Stimulated activated naive CD8-positive, alpha-beta T cell treated with anti-CD3 and anti-CD28 coated beads, Interleukin-15, Interleukin-2, amounts not matched to agents 100 U/mL and 50 U/mL, for 24 hours (primary cell): ENCODE results near the gene CCL4.
A peak's percentile ranks its signal among the peaks of the same experiment; 100 is the strongest.
"Not testable (repeated sequence)": the region's sequence is repeated elsewhere in the genome, so short reads cannot be mapped to it uniquely, and the experiment has no call there.

Experiments
- ATAC-seq: fragments of 150-1000 bp; cut with Tn5 transposase; one replicate; pipeline ENCODE4 v1.10.0; 2021
- DNase-seq: peaks from one replicate; pipeline ENCODE4 v3.0.0; 2021

CCL4 gene

DNA sequence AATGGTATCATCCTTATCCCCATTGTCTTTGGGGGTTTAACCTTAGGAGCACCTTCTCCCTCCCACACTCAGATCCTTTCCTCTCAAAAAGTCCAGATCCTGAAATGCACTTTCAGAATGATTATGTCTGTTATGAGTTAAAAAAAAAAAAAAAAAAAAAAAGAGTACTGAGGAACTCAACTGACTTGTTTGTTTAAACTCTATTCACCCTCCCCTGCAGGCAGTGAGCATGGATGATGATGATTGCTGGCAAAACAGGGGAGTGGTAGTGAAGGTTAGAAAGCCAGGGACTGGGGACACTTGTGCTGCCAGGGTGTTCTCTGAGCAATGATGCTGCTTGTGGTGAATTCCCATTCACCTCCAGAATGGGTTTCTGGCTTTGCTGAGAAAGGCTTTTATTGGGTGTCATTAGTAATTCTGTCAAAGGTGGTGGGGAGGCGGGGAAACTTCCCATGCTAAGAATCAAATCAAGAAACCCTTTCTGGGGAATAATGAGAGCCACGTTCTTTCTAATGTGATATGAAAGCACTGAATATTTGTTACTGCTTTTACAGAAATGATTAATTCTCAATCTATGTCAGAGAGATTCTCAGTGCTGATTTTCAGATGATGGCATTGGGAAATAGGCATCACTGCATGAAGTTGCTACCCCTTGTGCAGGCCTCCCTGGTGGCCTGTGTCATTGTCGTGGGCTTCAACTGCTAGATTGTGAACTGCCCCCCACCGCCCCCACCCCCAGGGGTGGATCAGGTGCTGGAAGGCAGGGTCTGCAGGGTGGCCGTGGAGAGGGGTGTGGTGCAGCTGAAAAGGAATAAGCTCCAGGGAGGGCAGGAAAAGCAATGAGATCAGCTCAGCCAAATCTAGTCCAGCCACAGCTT, 14.1 kb downstream of the CCL4 start:
- ATAC-seq = peak; percentile 94
- peak; percentile 57 for DNase-seq

DNA sequence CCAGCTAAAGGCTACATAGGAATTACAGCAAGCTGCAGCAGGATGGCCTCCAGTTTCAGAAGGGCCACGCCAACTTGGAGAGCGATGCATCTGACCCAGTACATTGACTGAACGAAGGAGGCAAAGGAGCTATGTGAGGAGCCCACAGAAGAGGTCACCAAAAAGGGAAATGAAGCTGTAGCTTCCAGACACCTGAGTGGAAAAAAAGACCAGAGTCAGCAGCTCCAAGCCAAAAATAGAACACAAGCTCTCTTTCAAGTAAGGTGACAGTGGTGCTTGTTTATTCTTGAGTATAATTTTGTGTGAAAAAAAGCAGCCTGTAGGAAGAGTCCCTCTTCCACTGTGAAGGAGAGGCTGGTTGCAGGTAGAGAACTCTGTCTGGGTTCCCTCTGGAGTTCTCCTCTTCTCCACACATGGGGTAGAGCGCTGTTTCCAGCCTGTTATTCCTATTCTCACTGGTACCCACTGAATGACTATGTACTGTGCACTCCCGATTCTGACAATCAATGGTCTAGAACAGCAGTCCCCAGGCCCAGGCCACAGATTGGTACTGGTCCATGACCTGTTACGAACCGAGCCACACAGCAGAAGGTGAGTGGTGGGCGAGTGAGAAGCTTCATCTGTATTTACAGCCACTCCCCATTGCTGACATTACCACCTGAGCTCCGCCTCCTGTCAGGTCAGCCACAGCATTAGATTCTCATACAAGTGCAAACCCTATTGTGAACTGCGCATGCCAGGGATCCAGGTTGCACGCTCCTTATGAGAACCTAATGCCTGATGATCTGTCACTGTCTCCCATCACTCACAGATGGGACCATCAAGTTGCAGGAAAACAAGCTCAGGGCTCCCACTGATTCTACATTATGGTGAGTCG, 15.1 kb downstream of the CCL4 start:
- no peak for ATAC-seq
- DNase-seq = no peak

DNA sequence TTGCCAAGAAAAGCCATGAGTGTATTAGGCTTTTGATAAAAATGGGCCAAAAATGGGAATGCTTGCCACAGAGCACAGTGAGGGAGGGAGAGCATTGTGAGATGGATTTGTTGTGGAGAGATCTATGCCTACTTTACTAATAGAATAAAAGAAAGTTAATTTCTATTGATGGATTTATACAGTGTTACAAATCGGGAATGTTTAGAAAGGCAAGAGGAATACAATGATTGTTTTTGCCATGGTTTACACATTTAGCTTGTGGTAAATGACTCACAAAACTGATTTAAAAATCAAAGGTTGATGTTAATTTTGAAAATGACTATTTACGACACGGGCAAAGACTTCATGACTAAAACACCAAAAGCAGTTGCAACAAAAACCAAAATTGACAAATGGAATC, 16.6 kb downstream of the CCL4 start:
- ATAC-seq = no peak
- DNase-seq = no peak

DNA sequence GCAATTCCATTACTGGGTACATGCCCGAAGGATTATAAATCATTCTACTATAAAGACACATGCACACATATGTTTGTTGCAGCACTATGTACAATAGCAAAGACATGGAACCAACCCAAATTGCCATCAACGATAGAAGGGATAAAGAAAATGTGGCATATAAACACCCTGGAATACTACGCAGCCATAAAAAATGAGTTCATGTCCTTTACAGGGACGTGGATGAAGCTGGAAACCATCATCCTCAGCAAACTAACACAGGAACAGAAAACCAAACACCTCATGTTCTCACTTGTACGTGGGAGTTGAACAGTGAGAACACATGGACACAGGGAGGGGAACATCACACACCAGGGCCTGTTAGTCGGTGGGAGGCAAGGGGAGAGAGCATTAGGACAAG, 17.5 kb downstream of the CCL4 start:
- ATAC-seq, DNase-seq: not testable (repeated sequence)

DNA sequence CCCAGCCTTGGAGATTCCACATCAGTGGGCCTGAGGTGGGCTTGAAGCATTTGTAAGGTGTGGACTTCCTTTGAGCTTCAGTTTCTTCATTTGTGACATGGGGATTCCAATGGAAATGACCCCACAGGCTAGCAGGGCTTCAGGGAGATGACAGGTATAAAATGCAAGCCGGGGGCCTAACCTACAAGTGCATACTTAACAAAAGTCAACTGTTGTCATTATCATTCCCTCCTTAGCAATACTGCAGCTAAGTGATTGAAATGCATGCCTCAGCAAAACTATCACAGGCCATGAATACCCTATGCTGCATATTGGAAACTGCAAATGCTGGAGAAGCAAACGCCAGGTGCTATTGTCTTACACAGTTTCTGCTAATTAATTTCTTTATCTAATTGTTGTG, 19.8 kb downstream of the CCL4 start:
- DNase-seq (no peak), ATAC-seq (no peak)

DNA sequence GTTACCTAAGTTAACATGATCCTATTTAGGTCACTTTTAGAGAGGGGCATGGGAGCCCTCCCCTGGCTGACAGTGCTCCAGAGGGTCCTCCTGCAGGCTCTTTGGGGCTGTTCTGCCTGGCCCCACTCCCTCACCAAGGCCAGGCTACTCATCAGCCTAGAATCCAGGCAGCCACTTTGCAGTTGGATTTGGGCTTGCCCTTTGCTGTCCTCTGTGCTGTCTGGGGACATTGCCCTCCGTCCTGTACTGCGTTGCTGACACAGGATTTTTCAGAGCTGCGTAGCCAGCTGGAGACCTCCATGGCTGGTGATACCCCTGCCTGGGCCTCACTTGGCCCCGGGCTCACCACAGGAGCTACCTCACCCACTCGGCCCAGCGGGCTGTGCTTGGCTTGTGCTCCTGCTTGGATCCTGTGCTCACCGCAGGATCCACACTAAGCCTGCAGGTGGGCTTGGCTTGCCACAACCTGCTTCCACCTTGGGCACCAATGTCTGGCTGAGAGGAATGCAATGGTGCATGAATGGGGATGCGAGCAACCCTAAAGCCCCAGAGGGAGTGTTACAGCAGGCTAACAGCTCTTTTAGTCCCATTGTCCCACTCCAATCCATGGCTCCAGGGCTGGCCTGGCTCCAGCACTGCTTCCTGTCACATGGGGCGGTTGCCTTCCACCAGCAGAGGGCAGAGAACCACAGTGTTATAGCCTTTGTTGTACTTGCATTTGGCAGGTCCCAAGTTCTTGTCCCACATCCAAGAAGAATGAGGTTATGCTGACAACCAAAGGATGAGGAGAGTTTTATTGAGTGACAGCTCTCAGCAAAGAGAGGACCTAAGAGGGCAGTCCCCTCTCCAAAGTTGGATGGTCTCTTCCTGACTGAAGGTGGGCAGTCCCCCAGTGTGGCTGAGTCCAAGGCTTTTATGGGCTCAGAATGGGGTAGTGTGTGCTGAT, 21.5 kb downstream of the CCL4 start:
- ATAC-seq = no peak
- no peak for DNase-seq

DNA sequence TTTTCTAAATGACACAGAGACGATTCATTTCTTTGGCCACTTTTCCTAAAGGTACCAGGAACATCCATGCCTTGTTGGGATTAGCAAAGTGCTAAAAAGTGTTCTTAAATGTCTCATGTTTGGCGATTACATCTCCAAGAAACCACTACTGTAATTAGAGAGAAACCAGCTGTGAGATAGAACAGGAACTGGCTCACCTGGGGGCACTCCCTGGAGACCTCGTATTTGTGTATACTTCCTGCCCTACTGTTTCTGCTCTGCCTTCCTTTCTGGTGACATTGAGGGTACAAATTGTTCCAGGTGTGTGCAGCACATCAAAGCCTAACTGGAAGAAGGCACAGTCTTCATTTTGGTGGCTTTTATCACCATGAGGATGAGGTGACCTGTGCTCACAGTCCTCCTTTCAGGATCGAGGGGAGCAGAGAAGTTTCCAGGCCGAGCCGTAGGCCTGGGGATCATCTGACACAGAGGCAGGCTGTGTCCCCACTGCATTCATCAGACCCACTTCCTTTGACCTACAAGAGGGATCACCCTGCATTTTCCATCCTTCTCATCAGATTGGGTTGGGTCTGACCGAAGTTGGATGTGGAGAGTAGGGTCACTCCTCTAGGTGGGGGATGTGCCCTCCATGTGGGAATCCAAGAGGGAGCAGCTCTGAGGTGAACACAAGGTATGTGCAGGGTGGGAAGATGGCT, 23.7 kb downstream of the CCL4 start:
- DNase-seq = no peak
- no peak for ATAC-seq

DNA sequence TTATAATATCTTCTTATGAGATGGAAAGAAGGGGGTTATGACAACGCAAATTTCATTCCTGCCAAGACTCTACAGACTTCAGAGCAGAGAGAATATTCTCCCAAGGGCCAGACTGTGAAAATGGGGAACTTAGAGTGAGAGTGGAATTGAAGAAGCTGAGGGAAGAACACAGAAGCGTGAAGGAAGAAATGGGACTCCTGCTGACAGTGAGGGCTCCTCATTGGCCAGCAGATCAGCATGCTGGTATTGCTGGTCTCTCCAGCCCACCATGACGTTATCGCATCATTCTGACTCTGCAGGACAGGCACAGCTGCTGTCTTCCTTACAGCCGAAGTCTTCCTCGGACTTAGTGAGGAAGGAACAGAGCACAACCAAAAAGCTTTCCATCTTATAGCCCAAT, 24.3 kb downstream of the CCL4 start:
- no peak for ATAC-seq

DNA sequence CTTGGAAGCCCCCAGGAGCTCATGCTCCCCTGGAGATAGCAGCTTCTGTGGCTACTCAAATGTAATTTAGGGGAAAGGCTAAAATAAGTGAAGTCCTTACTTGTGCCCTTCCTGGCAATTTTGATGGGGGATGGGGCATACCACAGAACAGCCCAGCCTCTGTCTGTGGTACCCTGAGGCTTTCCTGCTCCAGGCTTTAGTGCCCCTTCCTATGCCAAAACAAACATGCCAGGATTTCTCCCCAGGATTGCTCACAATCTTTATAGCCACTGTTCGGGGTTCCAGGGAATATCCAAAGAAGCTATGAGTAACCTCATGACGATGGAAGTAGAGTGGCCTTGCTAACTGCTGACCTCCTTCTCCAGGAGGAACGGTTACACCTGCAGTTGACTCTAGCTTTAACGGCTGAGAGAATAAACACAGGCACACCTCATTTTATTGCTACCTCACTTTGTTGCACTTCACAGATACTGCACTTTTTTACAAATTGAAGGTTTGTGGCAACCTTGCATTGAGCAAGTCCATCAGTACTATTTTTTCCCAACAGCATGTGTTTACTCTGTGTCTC, 24.9 kb downstream of the CCL4 start:
- ATAC-seq (no peak), DNase-seq (no peak)

More for the DNA sequence above, 24.3 kb downstream of the CCL4 start:
- DNase-seq = no peak

DNA sequence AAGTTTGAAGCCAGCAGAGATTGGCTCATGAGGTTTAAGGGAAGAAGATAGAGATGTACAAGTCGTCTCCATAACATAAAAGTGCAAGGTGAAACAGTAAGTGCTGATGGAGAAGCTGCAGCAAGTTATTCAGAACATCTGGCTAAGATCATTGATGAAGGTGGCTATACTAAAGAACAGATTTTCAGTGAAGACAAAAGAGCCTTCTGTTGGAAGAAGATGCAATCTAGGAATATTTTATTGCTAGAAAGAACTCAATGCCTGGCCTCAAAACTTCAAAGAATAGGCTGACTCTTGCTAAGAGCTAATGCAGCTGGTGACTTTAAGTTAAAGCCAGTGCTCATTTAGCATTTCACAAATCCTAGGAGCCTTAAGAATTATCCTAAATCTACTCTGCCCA, 26.0 kb downstream of the CCL4 start:
- DNase-seq (no peak), ATAC-seq (no peak)

DNA sequence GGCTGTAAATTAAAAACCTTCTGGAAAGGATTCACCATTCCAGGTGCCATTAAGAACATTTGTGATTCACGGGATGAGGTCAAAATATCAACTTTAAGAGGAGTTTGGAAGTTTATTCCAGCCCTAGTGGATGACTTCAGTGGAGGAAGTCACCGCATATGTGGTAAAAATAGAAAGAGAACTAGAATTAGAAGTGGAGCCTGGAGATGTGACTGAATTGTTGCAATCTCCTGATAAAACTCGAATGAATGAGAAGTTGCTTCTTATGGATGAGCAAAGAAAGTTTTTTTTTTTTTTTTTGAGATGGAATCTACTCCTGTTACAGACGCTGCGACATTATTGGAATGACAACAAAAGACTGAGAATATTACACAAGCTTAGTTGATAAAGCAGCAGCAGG, 26.7 kb downstream of the CCL4 start:
- DNase-seq (no peak), ATAC-seq (no peak)

DNA sequence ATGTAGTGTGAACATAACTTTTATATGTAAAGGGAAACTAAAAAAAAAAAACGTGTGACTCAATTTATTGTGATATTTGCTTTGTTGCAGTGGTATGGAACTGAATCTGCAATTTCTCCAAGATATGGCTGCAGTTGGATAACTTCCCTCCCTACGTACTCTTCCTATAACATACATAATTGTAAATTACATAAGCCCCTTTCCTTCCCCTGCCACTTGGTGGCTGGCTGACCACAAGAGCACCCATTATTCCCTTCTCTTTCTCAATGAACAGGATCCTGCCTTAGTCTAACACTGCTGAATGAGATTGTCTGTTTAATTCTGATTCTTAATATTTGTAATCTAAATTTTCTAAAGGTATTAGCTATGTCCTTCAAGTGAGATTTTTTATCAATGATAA, 27.8 kb downstream of the CCL4 start:
- no peak for ATAC-seq
- DNase-seq = no peak

DNA sequence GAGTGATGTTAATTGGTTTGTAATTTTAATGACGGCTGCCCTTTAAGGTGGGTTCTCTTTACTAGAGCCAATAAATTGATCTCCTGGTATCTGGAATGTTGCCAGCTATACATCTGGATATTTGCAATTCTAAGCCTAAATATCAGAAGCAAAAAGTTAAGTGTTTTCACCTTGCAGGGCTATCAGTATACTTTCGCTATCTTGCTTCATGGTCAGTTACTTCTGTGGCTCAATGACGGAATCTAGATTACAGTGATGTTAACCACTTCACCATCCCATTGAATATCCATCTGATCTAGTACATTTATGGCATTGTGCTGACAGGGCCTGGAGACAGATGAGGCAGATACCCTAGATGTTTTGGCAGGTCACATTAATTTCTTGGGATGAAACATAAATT, 28.3 kb downstream of the CCL4 start:
- no peak for DNase-seq
- no peak for ATAC-seq

DNA sequence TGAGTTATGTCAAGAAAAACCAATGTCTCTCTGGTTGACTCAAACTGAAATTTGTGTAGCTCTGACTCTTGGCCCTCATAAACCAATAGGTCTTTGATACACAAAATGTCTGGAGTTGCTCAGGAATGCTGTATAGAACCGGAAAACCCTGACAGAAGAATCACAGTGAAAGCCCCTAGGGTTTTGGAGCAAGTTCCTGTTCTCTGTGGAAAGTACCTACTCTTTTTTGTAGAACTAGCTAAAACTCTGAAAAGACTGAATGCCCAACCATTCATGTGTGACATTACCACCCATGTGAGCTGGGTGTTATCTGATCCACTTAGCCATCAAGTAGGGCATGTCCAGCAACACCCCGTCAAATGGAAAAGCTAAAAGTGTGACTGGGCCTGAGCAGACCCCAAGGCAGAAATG, 28.8 kb downstream of the CCL4 start:
- ATAC-seq = no peak
- DNase-seq = no peak

DNA sequence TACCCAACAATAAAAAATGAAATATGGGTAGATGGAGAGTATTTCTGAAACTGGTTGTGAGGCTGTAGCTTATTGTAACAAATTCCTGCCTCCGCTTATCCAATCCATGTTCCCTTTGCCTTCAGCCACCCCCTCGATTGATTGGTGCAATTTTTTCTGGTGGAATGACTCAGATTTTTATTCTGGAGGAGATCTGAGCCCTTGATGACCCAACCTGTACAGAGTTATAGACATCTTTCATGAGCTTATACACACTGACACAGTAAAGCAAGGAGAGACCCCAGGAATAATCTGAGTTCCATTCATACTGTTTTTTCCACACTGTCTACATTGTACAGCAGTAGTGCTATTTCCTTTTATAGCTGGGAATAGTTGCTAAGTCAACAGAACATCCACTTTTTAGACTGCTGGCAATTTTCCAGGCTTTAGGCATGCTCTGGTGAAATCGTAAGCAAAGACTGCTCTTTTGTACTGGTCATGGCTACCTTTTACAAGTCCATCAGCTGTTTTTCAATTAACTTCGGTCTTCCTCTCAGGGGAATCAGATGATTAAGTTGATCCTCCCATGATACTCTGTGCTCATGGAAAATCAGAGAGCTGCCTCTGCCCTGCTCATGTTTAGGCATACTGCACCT, 30.1 kb downstream of the CCL4 start:
- DNase-seq (no peak), ATAC-seq (no peak)

DNA sequence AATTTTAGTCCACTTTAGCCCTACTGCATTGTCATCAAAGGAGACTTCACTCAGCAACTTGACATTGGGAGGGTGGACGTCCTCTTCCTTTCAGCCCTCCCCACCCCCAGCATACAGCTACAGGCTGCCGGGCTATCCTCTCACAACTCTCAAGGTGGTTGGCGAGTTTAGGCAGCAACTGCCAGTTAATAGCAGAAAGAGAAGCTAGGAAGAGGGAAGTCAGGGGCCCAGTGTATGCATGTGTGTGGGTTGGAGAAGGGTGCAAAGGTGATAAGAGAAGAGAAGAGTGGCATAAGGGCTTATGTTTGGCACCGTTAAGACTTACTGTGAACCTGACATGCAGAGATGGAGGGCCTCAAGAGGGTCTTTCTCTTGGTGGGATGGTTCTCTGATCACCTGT, 31.8 kb downstream of the CCL4 start:
- ATAC-seq = no peak

DNA sequence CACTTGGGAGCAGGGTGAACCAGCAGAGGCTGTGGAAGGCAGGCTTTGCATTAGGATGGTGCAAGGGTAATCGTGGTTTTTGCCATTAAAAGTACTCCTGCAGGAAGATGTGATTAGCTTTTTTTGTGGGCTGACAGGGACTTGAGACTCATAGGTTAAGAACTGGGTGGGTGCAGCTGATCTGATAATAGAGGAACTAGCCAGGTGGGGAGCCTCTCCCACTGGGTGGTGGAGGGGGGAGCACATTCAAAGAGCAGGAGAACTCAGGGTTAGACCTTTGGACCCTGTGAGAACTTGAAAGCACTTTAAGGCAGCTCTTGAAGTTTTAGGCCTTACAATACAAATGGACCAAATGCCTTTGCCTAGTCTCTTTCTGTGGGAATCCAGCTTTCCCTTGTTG, 32.4 kb downstream of the CCL4 start:
- no peak for DNase-seq
- ATAC-seq = no peak

More for the DNA sequence above, 31.8 kb downstream of the CCL4 start:
- DNase-seq = no peak

DNA sequence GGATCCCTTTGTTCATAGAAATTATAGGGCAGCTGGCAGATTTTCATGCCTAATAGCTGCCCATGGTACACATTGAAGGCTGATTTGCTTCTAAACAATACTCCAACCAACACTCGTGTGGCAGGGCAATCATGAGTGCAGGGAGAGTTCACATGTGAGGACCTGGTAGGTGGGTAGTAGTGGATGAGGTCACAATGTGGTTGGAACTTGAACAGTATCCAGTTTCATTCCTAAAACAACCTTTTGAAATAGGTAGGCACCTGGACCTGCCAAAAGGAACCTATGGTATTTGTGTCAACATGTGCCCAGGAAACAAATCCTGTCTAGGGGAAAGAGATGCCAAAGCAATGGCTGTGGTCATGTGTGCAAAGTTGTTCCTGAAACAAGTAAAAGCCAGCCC, 32.8 kb downstream of the CCL4 start:
- DNase-seq (no peak), ATAC-seq (no peak)

DNA sequence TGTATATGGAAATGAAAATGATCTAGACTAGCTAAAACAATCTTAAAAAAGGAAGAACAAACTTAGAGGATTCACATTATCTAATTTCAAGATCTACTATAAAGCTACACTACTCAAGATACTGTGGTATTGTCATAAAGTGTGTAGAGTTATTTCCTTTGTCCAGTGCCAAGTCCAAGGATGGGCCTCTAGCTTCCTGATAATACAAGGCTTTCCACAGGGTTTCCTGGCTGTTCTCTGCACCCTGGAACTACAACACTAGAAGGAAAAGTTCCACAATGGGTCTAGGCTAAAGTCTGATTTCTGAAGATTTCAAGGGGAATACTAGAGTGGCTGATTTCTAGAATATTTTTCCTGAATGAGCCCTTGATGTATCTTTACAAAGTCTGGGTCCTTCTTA, 38.6 kb downstream of the CCL4 start:
- ATAC-seq = no peak

DNA sequence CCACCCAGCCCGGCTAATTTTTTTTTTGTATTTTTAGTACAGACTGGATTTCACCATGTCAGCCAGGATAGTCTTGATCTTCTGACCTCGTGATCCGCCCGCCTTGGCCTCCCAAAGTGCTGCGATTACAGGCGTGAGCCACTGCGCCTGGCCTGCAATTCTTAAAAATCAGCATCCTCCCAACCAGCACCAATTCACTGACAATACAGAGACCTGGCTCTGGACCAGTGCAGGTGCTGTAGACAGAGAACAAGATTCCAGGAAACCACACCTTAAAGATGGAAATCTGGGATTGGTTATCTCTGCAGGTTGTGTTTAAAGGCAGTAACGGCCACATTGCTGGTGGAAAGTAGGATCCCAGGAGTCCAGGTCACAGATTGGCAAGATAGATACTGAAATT, 39.2 kb downstream of the CCL4 start:
- DNase-seq = no peak
- no peak for ATAC-seq

More for the DNA sequence above, 38.6 kb downstream of the CCL4 start:
- no peak for DNase-seq

DNA sequence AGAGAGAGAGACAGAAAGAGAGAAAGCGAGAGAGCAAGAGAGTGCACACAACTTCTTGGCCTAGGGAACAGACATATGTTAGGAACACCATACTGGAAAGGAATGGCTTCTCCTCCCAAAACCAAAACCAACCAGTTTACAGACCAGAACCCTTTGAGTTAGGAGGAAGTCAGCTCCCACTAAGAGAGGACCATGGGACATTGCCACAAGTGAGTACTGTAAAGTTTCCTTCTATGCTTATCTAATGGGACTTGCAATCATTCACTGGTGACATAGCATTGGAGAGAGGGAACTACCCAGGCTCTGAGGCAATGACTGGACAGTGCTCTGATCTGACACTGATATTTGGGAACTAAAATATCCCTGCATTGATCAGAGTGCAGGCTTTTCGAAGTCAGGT, 40.4 kb downstream of the CCL4 start:
- no peak for ATAC-seq

More for the DNA sequence above, 40.4 kb downstream of the CCL4 start:
- DNase-seq = no peak
